Testis (tissue), 3 donors: ENCODE measurements around the gene AMER1. TPM values are rescaled to one million over a fixed set of nuclear protein-coding genes. Genes with fewer than 3 reads are reported as not detected.

Experiments used
- DNase-seq: peaks from one replicate; pipeline ENCODE4 v3.0.0-alpha.2; 2019
- H3K27ac ChIP-seq, 2 donors: fragments of 200-600 bp; sonication (generic); one replicate each; pipeline ENCODE4 v1.5.1; 2019
- H3K27me3 ChIP-seq: fragments of 200-600 bp; sonication (generic); one replicate; pipeline ENCODE4 v1.5.1; 2019
- H3K36me3 ChIP-seq: fragments of 200-600 bp; sonication (generic); one replicate; pipeline ENCODE4 v1.5.1; 2017; ENCODE audit warnings: low read depth; ENCODE audit errors: missing control alignments
- H3K4me1 ChIP-seq: fragments of 200-600 bp; sonication (generic); one replicate; pipeline ENCODE4 v1.5.1; 2019
- H3K4me3 ChIP-seq, 2 donors: fragments of 200-600 bp; sonication (generic); one replicate each; pipeline ENCODE4 v1.5.1; 2017 to 2019
- H3K9me3 ChIP-seq: fragments of 200-600 bp; sonication (generic); one replicate; pipeline ENCODE4 v1.5.1; 2017
- POLR2A ChIP-seq: fragments of 450-650 bp; IDR thresholded peaks from one replicate; pipeline ENCODE4 v1.6.1; 2017; ENCODE audit warnings: antibody characterized with exemption, mild to moderate bottlenecking, moderate library complexity
- WGBS, 2 donors: methylation state at CpG; one replicate each; pipeline ENCODE4 v1.1.5; 2018; 5-methylcytosine and 5-hydroxymethylcytosine counted together
- intact Hi-C: fragments of 100-400 bp; cut with DNase I; formaldehyde crosslinking; loops from one replicate; pipeline ENCODE4 v1.15.1; 2023; ENCODE audit warnings: low total_unique reads
- polyA plus RNA-seq: library from polyadenylated mRNA; stranded (reverse); fragments of 350-450 nt; fragmentation: Illumina TruSeq; extraction: RNeasy Lipid Tissue Mini Kit (QIAGEN cat#74804); gene quantifications from one replicate; pipeline ENCODE4 v1.2.3, GENCODE V29; 2014; ENCODE audit warnings: low read depth, low replicate concordance; ENCODE audit not compliant: insufficient read depth
- total RNA-seq, 2 donors: library from RNA; depleted of rRNA; stranded (reverse); fragments of >200 nt; gene quantifications; one replicate each; pipeline ENCODE4 v1.2.3, GENCODE V29; 2016
- TF ChIP-seq, protein P1 (sequence below), 3 experiments: fragments of 450-650 bp in 2 of 3; fragments of 200-600 bp in 1 of 3; sonication (generic) in 1 of 3; IDR thresholded peaks; one replicate each; pipeline ENCODE4 v1.5.1; 2016 to 2019; ENCODE audit warnings: antibody characterized with exemption in 3 of 3, mild to moderate bottlenecking in 2 of 3, moderate library complexity in 1 of 3

The AMER1 gene
- total and polyA plus RNA-seq, 3 donors from 2014 or later: 1.5 to 3.8 (median 3.2) TPM

DNA sequence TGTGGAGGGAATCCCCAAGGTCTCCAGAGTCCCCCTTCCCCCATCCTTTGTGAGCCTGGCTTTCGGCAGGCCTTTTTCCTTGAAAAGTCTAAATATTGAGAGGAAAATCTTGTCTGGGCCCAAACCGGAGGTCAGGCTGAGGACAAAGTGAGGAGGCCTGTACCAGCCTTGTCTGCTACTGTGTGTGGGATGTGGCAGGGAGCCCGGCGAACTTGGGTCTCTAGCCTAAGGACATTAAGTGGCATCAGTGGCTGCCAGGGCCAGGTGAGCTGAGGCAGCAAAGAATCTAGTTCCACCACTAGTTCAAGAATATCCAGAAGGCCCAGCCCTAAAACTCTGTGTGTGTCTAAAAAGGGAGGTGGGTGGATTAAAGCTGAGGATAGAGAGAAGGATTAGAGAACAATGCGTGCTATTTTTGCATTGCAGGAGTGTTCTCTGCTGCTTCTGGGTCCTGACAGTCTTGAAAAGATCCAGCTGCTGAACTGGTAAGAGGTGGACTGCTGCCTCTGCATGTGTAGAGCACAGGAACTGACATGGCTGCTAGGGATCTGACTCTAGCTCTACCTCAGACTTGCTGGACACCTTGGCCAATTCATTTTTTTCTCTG, 1.2 kb upstream of the AMER1 start:
- 5 to 24% methylated on average over 3 to 5 of the region's 5 CpGs for WGBS, 2 donors
- TF ChIP-seq POLR2A: no peak
- TF ChIP-seq, protein P1, sequence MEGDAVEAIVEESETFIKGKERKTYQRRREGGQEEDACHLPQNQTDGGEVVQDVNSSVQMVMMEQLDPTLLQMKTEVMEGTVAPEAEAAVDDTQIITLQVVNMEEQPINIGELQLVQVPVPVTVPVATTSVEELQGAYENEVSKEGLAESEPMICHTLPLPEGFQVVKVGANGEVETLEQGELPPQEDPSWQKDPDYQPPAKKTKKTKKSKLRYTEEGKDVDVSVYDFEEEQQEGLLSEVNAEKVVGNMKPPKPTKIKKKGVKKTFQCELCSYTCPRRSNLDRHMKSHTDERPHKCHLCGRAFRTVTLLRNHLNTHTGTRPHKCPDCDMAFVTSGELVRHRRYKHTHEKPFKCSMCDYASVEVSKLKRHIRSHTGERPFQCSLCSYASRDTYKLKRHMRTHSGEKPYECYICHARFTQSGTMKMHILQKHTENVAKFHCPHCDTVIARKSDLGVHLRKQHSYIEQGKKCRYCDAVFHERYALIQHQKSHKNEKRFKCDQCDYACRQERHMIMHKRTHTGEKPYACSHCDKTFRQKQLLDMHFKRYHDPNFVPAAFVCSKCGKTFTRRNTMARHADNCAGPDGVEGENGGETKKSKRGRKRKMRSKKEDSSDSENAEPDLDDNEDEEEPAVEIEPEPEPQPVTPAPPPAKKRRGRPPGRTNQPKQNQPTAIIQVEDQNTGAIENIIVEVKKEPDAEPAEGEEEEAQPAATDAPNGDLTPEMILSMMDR (IDR thresholded peaks at IDR 0.05): no peak

DNA sequence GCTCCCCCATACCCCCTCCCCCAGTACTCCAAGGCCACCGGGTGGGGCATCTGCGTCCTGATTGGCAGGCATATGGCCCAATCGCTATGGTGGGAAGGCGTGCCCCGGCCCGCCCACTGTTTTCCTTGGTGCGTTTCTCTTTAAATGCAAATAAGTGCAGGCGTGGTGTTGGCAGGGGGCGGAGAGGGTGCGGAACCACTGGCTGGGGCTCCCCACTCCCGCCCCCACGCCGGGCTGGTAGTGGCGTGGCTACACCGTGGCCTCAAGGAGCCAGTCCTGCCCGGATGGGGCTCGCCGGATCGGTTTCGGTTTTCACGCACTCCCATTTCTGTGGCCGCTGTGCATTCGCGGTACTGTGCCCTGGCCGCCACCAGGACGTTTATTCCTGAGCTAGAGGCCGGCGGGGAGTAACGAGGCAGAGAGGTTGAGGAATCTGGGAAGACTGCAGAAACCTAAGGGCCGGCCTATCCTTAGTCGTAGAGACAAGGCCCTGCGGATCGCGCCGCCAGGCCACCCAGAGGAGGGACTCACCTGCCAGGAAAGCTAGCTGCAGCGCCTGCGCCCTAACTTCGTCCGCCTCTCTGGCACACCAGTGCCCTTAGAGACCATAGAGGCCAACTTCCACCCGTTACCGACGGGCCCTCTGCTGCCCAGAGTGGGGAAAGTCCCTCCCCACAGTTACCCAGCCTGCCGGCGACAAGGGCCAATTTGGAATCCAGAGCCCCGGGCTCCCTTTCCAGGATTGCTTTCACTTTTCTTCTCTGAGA, 410 bp upstream of the AMER1 start:
- Histone ChIP-seq H3K4me3 (peak overlapping the region; percentile 62 to 71), H3K27ac (peak overlapping the region; percentile 84 to 89), H3K27me3 (no peaks in the 10 kb centered on the region), H3K4me1 (no peaks in the 10 kb centered on the region), H3K9me3 (no peaks in the 10 kb centered on the region), H3K36me3 (no peaks in the 10 kb centered on the region)
- DNase-seq: peak; percentile 95
- TF ChIP-seq, protein P1 (IDR thresholded peaks at IDR 0.05): no peak
- no peak for TF ChIP-seq POLR2A
- intact Hi-C loops: no loop called here
- WGBS, 2 donors: 0% methylated on average over 2 to 44 of the region's 45 CpGs

More for the DNA sequence above, 1.2 kb upstream of the AMER1 start:
- peak; percentile 23 for DNase-seq
- H3K4me1 ChIP-seq: no peaks in the 10 kb centered on the region
- intact Hi-C loops: no loop called here
- H3K27ac ChIP-seq: peak overlapping the region; percentile 84 to 89
- H3K27me3 ChIP-seq: no peaks in the 10 kb centered on the region
- H3K4me3 ChIP-seq: peak overlapping the region; percentile 62 to 71
- H3K36me3 ChIP-seq: no peaks in the 10 kb centered on the region
- H3K9me3 ChIP-seq: no peaks in the 10 kb centered on the region

DNA sequence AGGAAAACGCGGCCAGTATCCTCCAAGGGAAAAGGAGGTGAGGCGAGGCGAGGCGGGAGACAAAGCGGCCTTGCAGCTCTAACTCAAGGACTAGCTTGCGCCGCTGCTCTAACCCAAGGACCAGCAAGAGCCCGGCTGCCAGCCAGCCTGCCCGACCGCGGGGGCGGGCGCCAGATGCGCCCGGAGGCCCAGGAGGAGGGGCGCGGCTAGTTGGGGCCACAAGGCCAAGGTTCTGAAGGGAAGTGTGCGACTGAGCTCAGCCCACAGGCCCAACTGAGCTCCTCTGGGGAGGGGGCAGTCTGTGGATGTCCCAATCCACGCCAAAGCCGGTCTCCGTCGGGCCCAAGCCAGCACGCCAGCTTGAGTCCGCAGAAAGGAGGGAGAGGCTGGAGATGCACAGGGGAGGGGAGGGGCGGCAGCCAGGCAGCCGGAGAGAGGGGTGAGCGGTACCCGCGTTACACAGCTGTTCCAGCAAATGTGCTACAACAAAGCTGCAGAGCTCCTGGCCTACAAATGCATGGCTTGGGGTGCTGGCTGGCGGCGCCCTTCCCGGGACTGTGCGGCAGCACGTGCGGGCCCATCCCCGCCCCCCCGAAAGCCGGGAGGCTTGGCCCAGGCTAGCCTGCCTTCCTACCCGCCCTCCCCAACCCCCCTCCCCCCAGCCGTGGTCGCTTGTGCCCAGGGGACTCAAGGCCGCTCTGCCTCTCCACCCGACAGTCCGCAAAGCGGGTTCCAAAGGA, 637 bp downstream of the AMER1 start:
- H3K9me3 ChIP-seq: no peaks in the 10 kb centered on the region
- DNase-seq: peak; percentile 36
- peak overlapping the region; percentile 62 to 71 for H3K4me3 ChIP-seq
- no peaks in the 10 kb centered on the region for H3K27me3 ChIP-seq
- H3K4me1 ChIP-seq: no peaks in the 10 kb centered on the region
- no peaks in the 10 kb centered on the region for H3K36me3 ChIP-seq
- peak overlapping the region; percentile 72 to 89 for H3K27ac ChIP-seq
- TF ChIP-seq POLR2A: no peak
- TF ChIP-seq, protein P1 (IDR thresholded peaks at IDR 0.05): no peak
- intact Hi-C loops: no loop called here
- WGBS, 2 donors: 0 to 2% methylated on average over 5 to 27 of the region's 46 CpGs

DNA sequence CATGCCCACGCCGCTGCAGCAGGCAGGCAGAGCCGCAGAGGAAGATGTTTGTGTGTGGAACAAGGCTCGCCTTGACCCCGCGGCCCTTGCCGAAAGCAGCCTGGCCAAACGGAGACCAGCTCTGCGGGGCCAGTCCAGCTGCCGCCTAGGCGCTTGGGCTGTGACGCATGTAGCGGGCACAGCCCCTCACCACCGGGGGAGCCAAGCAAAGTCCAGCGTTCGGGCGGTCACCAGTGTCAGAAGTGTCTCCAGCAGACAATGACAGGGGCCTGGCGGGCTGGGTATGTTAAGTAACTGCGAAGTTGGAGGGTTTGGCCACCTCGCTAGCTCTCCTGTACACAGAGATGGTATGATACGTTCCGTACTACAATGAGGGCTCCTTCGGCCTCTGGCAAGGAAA, 1.3 kb downstream of the AMER1 start:
- Histone ChIP-seq H3K27ac (peak overlapping the region; percentile 72 to 89), H3K9me3 (no peaks in the 10 kb centered on the region), H3K36me3 (no peaks in the 10 kb centered on the region), H3K27me3 (no peaks in the 10 kb centered on the region), H3K4me1 (no peaks in the 10 kb centered on the region), H3K4me3 (peak overlapping the region; percentile 62 to 71)
- intact Hi-C loops: no loop called here
- DNase-seq: peak; percentile 14
- TF ChIP-seq, protein P1 (IDR thresholded peaks at IDR 0.05): no peak
- TF ChIP-seq POLR2A: no peak
- WGBS, 2 donors: 9% methylated on average over 20 of the region's 23 CpGs; no CpG with 5 or more reads in 1 of the 2 donors
